IPS-NIHi7 (cell line): ENCODE measurements around the gene SRSF7.
A peak's percentile ranks its signal among the peaks of the same experiment; 100 is the strongest.
"Not testable (repeated sequence)": the region's sequence is repeated elsewhere in the genome, so short reads cannot be mapped to it uniquely, and the experiment has no call there.

ENCODE experiments used
- DNase-seq: peaks from one replicate; pipeline ENCODE4 v3.0.0; 2012; ENCODE audit warnings: mixed read lengths; ENCODE audit errors: extremely low spot score

The SRSF7 gene

DNA sequence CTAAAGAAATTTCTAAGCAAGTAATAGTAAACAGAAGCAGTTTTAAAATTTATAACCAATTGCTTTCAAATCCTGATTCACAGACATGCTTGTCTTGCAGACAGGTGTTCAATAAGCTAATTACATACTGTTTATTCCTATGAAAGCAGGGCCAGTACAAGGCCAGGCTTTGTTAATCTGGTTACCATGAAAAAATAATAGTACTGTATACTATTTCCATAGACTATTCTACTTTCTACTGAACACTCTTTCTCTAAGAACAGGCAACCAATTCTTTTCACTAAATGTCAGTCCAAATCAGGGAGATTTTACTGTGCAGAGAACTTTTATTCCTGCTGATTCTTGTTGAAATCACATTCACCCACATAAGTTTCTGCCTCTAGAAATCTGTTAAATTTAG is 2.9 kb upstream of the SRSF7 start:
- DNase-seq, result no peak

DNA sequence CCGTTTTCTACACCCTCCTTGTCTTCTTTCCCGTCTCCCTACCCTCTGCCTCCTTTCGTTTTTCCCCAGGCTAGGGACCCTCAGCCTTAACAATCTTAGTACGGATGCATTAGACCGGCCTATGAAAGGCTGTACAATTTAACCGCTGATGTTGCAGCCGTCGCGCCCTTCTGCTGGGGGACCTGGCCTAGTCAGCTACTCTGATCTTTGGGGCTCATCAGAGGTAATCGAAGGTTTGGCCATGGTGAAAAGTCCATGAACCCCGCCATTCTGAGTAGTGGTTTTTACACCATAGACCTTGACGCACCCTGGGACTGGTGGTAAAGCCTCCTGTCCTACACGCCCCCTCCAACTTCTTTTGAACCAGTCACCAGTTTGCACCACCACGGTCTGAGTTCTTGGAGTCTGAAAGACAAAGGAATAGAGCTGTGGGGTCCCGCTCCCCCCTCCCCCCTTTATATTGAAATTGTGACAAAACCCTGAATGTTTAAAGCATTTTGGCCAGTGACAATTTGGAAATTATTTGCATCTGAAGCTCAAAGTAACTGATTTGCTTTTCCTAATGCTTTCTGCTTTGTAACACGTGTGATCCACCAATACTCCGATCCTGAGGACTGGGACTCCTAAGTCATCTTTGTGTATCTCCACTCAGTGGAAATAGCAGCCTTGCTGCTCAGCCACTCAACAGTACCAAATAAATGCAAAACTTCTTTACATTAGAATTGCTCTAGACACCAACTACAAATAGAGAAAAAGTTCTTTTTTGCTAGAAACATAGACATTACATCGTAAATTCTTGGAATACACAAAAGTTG is 642 bp upstream of the SRSF7 start:
- DNase-seq, result peak; percentile 35

DNA sequence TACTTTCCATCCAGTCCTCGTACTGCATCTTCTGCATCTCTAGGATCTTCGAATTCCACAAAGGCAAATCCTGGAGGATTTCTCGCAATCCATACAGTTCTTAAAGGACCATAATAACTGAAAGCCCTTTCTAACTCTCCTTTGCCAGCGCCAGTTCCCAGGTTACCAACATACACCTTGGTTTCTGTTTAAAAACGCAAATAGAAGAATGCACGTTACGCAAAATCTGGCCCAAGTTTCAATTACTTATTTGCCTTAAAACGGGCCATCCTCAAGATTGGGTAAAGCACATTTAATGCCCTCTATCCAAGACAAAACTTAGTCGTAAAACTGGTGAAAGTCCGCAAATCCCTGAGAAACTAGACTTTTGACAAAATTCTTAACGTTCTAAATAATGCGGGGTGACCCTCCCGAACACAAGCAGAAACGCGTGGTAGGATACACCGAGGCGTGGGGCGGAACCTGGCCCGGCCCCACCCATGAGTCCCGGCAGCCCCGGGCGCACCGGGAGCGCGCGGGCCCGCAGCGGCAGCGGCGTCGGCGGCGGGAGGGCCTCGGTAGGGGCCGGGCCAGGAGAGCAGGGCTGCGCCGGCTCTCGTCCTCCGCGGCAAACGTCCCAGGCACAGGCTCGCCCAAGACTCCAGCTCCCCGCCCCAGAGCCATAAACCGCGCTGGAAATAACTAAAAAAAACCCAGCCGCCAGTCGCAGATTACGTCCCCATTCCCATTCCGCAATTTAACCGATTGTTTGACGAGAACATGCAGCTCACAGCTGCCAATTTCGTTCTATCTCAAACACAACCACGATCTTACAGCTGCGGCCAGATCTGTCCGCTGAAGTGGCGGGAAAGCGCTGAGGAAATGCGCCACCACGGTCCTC is 910 bp downstream of the SRSF7 start:
- DNase-seq, result peak; percentile 45

DNA sequence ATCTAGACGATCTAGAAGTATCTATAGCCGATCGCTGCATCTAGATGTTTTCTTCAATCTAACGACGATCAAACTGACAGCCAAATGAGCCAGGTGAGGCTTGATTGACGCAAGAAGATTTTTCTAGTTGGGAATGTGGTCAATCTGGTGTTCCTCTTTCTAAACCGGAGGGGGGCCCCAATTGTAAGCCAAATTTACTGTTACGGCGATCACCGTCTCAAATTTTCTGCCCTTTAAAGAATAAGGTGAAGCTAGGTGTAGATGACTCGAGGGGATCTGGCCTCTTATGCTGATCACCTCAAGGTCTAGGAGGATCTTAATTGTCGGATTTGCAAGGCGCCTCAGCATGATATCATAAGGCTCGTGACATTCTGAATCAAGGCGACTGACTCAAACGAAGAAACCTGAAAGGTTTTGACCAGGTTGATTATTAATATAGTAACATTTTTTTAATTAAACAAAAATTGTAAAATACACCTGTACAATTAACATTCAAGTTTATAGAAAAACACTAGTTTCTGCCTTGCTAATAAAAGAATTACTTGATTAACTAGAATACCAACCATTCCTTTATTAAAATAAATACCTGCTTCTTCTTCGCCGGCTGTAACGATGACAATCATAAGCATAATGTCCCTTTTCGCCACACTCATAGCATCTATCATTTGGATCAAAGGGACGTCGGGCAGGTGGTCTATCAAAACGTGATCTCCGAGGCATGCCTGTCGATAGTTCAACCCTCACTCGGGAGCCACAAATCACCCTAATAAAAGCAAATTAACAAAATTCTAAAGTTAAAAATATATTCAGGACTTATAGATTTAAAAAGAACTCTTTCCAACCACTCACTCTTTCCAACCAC is 2.0 kb downstream of the SRSF7 start:
- DNase-seq, result no peak

DNA sequence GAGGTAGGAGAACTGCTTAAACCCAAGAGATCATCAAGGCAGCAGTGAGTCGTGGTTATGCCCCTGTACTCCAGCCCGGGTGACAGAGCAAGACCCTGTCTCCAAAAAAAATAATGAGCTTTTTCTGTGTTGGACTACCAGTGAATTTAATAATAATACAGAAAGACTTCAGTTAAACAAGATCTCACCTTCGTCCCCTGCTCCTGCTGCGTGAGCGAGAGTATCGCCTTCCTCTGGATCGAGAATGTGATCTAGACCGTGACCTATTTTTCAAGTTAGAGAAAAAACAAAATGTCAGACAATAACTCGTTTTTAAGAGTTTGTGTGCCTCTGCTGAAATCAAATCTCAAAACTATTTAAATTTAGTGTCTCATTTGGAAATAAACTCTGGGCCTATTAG is 2.8 kb downstream of the SRSF7 start:
- DNase-seq, result no peak

DNA sequence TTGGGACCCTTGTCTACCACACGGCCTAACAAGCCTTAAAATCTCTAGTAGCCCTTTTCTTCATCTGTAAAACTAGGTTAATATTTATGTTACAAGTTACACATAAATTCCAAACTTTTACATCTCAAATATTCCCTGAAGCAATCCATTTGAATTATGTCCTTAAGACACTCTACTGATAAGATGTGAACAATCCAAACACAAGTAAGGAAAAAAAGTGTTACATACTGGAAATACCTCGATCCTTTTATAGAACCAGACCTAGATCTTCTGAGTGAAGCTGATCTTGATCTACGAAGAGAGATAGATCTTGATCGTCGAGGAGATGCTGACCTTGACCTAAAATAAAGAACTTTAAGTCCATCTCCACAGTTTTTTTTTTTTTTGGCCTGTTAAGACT is 3.3 kb downstream of the SRSF7 start:
- DNase-seq, result no peak

DNA sequence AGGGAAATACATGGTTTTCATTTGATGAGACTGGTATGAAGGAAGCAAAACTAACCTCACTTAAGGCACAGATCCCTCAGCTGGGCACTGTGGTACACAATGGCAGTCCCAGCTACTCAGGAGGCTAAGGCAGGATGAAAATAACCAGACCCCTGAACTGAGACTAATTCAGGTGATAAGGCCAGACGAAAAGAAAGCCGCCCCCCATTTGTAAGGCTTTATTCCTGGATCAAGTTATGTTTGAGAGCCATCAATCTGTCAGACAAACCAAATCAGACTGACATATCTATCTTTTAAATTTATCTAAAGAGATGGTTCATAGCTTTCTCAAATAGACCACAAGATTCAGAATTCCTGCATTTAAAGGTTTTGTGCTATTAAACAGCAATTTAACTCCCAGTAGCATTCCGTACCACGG is 4.1 kb downstream of the SRSF7 start:
- no peak for DNase-seq

DNA sequence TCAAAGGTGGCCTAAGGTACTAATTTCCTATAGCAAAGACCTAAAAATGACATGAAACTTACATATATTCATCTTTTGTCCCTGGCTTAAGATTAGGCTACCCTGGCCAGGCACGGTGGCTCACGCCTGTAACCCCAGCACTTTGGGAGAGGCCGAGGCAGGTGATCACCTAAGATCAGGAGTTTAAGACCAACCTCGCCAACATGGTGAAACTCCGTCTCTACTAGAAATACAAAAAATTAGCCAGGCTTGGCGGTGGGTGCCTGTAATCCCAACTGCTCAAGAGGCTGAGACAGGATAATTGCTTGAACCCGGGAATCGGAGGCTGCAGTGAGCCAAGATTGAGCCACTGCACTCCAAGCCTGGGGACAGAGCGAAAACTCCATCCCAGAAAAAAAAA is 5.9 kb downstream of the SRSF7 start:
- no peak for DNase-seq

DNA sequence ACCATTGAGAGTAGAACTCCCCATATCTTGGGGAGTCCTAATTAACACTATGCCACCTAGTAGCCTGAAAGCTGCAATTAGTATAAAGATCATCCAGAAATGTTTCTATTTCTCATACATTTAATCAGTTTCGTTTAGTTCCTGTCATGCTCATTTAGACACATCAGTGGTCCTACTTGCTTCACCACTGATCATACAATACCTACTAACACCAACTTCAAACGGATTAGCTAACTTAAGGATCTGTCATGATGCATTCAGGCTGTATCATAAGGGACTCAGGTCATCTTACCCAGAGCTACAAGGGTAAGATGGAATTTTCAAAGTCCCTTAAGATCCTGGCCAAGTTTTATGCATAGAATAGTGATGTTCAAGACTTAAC is 6.8 kb downstream of the SRSF7 start:
- DNase-seq, result no peak

DNA sequence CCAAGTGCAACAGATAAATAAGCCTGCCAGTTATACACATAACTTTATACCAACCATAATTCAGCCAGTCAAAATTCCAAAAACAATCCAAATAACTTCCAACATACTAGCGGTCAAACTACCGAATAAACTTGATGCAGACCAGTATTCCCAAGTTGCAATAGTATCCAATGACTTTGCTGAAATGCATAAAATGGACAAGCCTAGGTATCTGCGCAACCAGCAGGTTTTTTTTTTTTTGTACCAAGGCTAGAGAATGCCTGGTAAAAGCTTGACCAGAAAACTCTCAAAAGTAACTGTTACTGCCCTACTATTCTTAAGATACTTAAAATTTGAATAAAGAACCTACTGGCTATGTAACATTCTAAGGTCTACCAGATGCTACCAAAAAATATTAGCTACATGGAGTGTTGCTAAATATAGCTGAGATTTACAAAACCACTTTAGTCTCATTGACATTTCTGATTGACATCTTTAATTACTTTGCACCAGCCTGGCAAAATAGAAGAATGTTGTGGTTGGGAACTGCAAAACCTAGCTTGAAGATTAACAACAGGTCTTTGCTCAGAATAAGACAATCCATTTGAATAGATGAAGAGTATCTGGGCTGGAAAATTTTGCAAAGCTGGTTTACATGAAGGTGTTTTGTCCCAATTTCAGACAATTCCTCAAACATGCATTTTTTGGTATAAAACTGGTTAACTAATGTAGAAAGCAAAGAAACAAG is 7.3 kb downstream of the SRSF7 start:
- no peak for DNase-seq

DNA sequence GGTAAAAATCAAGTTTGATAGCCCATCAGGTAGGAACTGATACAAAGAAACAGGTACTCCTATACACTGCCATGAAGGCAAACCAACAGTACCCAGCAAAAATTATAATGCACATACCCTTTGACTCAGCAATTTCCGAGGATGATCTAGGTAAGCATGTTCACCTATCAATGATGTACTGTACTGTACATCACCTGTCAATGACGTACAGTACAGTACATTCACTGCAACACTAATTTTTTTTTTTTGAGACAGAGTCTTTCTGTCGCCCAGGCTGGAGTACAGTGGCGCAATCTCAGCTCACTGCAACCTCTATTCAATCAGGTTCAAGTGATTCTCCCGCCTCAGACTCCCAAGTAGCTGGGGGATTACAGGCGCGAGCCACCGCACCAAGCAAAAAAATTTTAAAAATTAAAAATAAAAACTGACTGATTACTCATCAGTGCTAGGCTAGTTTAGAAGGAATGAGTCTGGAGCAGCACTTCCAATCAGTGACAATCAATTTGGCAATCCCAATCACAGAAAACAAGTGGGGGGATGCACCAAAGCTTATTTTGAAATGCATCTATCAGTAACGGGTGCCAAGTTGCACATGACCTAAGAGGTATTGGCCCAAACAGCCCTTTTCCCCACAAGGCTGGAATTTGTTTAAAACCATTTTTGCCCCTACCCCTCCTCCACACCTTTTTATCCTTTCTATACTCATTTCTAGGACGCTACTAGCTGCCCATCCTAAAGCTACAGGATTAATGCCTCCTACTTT is 8.2 kb downstream of the SRSF7 start:
- DNase-seq, result no peak

DNA sequence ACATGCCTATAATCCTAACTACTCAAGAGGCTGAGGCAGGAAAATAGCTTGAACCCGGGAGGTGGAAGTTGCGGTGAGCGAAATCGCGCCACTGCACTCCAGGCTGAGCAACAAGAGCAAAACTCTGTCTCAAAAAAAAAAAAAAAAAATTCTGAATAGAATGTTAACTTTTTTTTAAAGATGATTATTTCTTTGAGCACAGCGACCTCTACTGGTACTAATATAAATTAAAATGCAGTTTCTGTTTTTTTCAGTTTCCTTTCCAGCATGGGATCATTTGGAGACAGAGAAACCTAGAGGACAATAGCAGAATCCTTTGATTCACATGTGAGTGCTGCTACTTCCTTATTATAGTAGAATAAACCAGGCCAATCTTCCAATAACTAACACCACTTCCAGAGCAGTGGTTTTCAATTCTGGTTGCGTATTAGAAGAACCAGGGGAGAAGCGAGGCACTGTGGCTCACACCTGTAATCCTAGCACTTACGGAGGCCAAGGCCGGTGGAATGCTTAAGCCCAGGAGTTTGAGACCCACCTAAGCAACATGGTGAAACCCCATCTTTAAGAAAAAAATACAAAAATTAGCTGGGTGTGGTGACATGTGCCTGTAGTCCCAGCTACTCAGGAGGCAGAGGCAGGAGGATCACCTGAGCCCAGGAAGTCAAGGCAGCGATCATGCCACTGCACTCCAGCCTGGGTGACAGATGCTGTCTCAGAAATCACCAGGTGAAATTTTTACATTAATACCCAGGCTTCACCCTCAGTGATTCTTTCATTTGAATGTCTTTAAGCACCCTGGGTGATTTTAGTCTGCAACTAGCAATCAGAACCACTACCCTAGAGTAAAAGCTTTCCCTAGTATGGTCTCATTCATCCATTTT is 10.1 kb downstream of the SRSF7 start:
- peak; percentile 21 for DNase-seq

DNA sequence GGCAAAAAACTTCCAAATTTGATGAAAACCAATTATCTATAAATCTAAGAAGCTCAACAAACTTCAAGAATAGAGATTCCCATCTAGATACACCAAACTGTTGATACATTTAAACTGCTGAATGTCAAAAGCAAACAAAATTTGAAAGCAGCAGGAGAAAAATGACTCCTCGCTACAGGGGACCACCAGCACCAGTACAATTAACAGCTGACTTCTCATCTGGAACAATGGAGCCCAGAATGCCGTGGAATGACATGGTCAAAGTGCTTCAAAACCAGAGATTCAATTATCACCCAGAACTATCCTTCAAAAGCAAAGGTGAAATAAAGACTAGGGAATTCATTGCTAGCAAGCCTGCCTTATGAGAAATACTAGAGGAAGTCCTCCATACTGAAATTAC is 11.6 kb downstream of the SRSF7 start:
- DNase-seq, result no peak

DNA sequence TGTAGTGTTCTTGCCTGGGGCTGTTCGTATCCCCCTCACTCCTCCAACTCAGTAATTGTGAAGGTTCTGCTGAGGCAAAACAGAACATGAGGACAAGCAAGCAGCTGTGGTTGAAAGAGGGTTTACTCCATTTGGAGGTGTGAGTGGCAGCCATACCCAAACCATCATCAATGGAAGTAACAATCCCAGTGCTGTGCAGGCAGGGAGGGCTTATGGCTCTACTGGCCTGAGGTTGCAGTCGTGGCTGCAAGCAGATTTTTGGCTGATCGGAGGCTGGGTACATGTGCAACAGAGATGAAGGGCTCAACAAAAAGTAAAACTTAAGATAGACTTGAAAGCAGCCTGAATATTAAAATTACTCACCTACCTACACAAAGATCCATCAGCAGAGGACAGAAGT is 13.2 kb downstream of the SRSF7 start:
- no peak for DNase-seq

DNA sequence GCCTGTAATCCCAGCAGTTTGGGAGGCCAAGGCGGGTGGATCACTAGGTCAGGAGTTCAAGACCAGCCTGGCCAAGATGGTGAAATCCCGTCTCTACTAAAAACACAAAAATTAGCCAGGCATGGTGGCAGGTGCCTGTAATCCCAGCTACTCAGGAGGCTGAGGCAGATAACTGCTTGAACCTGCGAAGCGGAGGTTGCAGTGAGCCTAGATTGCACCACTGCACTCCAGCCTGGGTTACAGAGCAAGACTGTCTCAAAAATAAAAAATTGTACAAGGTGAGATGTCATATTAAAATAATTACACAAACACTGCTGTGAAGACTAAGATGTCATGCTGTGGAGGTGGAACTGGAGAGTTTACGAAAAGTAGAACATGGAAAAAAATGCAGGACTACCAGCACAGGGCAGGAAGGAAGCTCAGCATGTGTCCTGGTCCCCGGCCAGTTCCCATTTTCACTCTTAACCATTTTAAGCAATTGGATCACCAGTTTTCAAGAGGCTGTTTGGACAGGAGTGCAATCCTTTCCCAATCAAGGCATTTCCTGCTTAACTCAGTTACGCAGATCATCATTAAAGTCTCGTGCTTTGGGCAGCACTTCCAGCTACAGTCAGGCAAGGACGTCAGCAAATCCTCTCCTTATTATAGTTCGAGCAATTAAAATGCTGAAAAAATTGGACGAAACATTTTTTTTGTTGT is 14.0 kb downstream of the SRSF7 start:
- DNase-seq, result not testable (repeated sequence)

DNA sequence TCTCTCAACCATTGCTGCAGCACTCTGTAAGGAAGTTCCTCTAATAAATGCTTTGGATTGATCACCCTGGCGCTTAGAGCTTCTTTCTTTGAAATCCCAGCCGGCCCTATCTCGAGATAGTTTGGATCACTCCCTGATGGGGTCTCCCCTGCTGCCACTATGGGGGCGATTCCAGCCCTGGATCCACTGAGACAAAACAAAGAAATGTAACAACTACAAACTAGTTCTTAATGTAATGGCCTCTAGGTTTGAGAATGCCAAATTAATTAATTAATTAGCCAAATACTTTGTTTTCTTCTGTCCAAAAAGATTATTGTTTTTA is 15.2 kb downstream of the SRSF7 start:
- DNase-seq, result no peak

DNA sequence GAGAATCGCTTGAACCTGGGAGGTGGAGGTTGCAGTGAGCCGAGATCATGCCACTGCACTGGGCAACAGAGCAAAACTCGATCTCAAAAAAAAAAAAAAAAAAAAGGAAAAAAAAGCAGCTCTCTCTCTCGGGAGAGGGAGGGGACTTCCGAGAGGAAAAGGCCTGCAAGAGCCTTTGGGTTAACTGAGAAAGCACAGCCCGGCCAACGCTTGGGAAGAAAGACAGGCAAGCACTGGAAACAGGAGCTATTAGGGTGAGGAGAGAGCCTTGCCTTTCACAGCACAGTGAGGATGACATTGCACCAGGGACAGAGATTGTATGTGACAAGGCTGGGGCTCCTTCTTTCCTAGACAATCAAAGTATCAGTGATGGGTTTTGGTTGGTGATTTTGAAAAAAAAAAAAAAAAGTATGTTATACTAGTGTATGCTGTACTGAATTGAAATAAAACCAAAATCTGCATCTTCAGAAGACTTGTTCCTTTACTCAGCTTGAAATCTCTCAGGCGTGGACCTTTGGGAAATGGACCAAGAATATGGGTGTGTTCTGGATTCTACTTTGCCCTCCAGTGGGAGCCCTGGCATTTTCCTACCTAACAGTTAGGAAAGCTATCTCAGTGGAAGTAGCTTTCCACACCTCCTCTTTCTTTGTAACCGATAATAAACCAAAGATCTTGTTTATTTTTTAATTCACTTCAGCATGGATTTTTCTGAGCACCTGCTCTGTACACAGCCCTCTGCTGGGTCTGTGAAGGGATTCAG is 16.7 kb downstream of the SRSF7 start:
- DNase-seq, result no peak

DNA sequence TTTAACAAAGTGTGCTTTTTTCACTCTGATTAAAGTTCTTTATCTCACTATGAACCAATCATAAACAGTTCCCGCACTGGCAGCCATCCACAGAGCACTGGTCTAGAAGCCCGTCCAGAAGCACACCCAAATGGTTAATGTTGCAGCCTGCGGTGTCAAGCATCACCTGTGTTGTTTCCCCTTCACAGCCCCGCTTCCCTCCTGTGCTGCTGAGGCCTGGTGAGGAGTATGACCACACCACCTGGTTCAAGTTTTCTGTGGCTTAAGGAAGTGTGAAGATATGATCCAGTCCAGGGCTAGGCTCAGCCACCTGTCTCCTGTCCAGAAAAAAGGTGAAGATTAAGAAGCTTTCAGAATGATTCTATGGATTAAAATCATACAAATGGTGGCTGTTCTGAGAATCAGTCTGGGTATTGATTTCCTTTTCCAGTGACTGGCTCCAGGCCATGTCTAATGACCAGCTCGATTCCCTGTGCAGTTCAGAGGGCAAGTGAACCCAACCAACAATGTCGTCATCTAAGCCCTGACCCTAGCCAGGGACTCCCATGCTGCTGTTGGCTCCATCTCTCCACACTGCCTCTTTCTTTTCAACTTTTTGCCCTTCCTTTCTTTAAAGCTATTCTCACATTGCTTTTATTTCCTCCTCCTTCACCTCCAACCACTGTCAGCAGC is 17.7 kb downstream of the SRSF7 start:
- DNase-seq, result no peak
